HepG2 (cell line): ENCODE results near the gene XPNPEP2. TPM values are rescaled to one million over a fixed set of nuclear protein-coding genes. Genes with fewer than 3 reads are reported as not detected.
A peak's percentile ranks its signal among the peaks of the same experiment; 100 is the strongest.

Experiments
- DNMT3B ChIP-seq: conservative IDR thresholded peaks from 2 replicates; pipeline ENCODE4 v1.6.1; 2016; ENCODE audit warnings: missing biosample characterization, control low read depth
- RBFOX2 ChIP-seq: fragments of 200-400 bp; formaldehyde crosslinking; IDR thresholded peaks from 2 replicates; pipeline ENCODE4 v1.6.1; 2017; ENCODE audit warnings: low read depth, mild to moderate bottlenecking, low read length
- ZFP36 ChIP-seq: fragments of 150-350 bp; IDR thresholded peaks from 2 replicates; pipeline ENCODE4 v1.6.1; 2018; ENCODE audit warnings: borderline replicate concordance, low read length, low read depth; ENCODE audit not compliant: partially characterized antibody
- ZNF33B ChIP-seq: sonication (generic); formaldehyde crosslinking; IDR thresholded peaks from 2 replicates; pipeline ENCODE4 v1.5.1; 2020; ENCODE audit warnings: mild to moderate bottlenecking, missing genetic modification reagents
- ZNF672 ChIP-seq: sonication (generic); formaldehyde crosslinking; IDR thresholded peaks from 2 replicates; pipeline ENCODE4 v1.8.1; 2022; ENCODE audit warnings: missing genetic modification reagents
- ZNF850 ChIP-seq: sonication (generic); formaldehyde crosslinking; conservative IDR thresholded peaks from 2 replicates; pipeline ENCODE4 v1.9.0; 2021; ENCODE audit warnings: mild to moderate bottlenecking, missing genetic modification reagents
- polyA plus RNA-seq, 8 experiments: library from polyadenylated mRNA; depleted of rRNA in 3 of 8; stranded (reverse) in 7 of 8; unstranded in 1 of 8; fragments of >200 nt; fragmentation: Illumina TruSeq in 4 of 8; extraction: Trizol in 4 of 8; gene quantifications; 2 replicates each; pipeline versions ENCODE4 v1.2.1 to v1.2.3, GENCODE V29; 2011 to 2016; ENCODE audit warnings: low read depth in 4 of 8, missing spikeins in 1 of 8, mixed read lengths in 1 of 8; ENCODE audit not compliant: insufficient read depth in 1 of 8
- total RNA-seq, 5 experiments: library from RNA; depleted of rRNA; stranded (reverse); fragments of >200 nt; fragmentation: Illumina TruSeq; extraction: Trizol; gene quantifications; 2 replicates each; pipeline ENCODE4 v1.2.3, GENCODE V29; 2016; ENCODE audit warnings: low read depth in 1 of 5
- TF ChIP-seq, protein P1 (sequence below): sonication (generic); IDR thresholded peaks from 2 replicates; pipeline ENCODE4 v1.6.1; 2016; ENCODE audit warnings: low read depth, borderline replicate concordance
- TF ChIP-seq, protein P2 (sequence below): IDR thresholded peaks from 2 replicates; pipeline ENCODE4 v1.4.0; 2020; ENCODE audit warnings: mild to moderate bottlenecking, missing genetic modification reagents
- TF ChIP-seq, protein P3 (sequence below): IDR thresholded peaks from 2 replicates; pipeline ENCODE4 v1.6.1; 2012; ENCODE audit warnings: low read depth, low read length, improper control_type of control experiment

Gene XPNPEP2
- total and polyA plus RNA-seq, 2 of the 13 experiments (the other 11 are each of a cell fraction or from before 2014, with no cell fraction given): 1.1 to 1.8 TPM

- TF ChIP-seq, protein P1, sequence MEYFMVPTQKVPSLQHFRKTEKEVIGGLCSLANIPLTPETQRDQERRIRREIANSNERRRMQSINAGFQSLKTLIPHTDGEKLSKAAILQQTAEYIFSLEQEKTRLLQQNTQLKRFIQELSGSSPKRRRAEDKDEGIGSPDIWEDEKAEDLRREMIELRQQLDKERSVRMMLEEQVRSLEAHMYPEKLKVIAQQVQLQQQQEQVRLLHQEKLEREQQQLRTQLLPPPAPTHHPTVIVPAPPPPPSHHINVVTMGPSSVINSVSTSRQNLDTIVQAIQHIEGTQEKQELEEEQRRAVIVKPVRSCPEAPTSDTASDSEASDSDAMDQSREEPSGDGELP: peak; percentile 74; the same call in 1 of the 2 replicates
- TF ChIP-seq ZNF850 (CRISPR knock-in tag) (no peak), ZNF672 (CRISPR knock-in tag) (no peak), ZFP36 (no peak), ZNF33B (CRISPR knock-in tag) (no peak), DNMT3B (CRISPR knock-in tag) (no peak), RBFOX2 (0 out of 2 replicates have a peak, but pooled peaks have one; percentile 15)
- TF ChIP-seq, protein P2, sequence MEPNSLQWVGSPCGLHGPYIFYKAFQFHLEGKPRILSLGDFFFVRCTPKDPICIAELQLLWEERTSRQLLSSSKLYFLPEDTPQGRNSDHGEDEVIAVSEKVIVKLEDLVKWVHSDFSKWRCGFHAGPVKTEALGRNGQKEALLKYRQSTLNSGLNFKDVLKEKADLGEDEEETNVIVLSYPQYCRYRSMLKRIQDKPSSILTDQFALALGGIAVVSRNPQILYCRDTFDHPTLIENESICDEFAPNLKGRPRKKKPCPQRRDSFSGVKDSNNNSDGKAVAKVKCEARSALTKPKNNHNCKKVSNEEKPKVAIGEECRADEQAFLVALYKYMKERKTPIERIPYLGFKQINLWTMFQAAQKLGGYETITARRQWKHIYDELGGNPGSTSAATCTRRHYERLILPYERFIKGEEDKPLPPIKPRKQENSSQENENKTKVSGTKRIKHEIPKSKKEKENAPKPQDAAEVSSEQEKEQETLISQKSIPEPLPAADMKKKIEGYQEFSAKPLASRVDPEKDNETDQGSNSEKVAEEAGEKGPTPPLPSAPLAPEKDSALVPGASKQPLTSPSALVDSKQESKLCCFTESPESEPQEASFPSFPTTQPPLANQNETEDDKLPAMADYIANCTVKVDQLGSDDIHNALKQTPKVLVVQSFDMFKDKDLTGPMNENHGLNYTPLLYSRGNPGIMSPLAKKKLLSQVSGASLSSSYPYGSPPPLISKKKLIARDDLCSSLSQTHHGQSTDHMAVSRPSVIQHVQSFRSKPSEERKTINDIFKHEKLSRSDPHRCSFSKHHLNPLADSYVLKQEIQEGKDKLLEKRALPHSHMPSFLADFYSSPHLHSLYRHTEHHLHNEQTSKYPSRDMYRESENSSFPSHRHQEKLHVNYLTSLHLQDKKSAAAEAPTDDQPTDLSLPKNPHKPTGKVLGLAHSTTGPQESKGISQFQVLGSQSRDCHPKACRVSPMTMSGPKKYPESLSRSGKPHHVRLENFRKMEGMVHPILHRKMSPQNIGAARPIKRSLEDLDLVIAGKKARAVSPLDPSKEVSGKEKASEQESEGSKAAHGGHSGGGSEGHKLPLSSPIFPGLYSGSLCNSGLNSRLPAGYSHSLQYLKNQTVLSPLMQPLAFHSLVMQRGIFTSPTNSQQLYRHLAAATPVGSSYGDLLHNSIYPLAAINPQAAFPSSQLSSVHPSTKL (CRISPR knock-in tag): no peak
- TF ChIP-seq, protein P3, sequence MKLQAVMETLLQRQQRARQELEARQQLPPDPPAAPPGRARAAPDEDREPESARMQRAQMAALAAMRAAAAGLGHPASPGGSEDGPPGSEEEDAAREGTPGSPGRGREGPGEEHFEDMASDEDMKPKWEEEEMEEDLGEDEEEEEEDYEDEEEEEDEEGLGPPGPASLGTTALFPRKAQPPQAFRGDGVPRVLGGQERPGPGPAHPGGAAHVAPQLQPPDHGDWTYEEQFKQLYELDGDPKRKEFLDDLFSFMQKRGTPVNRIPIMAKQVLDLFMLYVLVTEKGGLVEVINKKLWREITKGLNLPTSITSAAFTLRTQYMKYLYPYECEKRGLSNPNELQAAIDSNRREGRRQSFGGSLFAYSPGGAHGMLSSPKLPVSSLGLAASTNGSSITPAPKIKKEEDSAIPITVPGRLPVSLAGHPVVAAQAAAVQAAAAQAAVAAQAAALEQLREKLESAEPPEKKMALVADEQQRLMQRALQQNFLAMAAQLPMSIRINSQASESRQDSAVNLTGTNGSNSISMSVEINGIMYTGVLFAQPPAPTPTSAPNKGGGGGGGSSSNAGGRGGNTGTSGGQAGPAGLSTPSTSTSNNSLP: no peak
Observed at GRCh38 chrX:129738466-129739308, at the start of gene XPNPEP2 (continued).
